Central memory CD4-positive, alpha-beta T cell (primary cell): ENCODE results near the gene TBCK.
"Not testable (repeated sequence)": the region's sequence is repeated elsewhere in the genome, so short reads cannot be mapped to it uniquely, and the experiment has no call there.

ENCODE experiments used
- DNase-seq: peaks from one replicate; pipeline ENCODE4 v3.0.0; 2022
- total RNA-seq, 3 experiments: gene quantifications; one replicate each; lab custom pipeline; 2026; lab: John Stamatoyannopoulos, UW

The TBCK gene
- total RNA-seq, result 14.4 to 66.6 (median 52.4) reads per million in 3 experiments

GRCh38 chr4:106315968-106316772 lies at the start of gene TBCK, which contains the start of gene AIMP1:
TBCK (minus strand) TSS chr4:106316209; CDS start chr4:106308960, 7,249 bp downstream.
AIMP1 (plus strand) TSS chr4:106316550; CDS start chr4:106325010, 8,460 bp downstream.
- DNase-seq, result peak; percentile 88

GRCh38 chr4:106365613-106366012 lies 49.6 kb upstream of the TBCK start:
- DNase-seq, result no peak

- no peak for DNase-seq
These were observed 48.3 kb upstream of the TBCK start for GRCh38 chr4:106364282-106364681.

- no peak for DNase-seq
These were observed 46.2 kb upstream of the TBCK start for GRCh38 chr4:106362086-106362825.

DNA sequence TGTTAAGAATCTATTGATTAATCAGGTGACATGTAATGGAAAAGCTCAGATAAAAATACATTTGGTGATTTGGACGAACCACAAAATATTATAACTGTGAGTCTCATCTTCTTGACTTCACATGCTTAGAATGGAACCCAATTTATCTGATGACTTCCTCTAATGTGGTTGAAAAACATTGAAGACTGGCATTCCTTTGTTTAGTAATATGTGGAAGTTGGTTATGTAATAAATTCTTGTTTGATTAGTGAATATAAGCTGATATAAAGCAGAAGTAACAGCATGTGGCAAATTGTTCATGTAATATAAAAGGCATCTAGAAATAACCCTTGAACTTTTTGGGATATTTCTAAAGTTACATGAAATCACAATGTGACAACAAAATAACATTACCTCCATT lies 42.9 kb upstream of the TBCK start:
- no peak for DNase-seq

- DNase-seq, result no peak
These were observed 39.2 kb upstream of the TBCK start for GRCh38 chr4:106355193-106355592.

- DNase-seq, result no peak
These were observed 37.8 kb upstream of the TBCK start for GRCh38 chr4:106353786-106354185.

DNA sequence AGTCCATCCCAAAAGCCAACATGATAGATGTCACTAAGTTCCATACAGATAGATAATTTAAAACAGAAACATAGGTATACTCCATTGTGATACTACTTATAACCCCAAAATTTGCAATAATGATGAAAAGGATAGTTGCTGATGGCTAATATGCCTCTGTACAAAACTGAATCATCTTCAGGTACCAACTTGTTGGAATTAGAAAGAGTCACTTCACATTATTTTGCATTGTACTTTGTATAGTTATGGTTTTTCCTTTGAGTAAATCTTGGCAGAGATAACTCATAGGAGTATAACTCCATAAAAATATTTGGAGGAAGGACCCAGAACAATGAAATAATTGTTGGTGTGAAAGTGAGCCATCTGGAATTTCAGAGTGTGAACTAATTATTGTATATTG lies 35.0 kb upstream of the TBCK start:
- DNase-seq, result no peak

DNA sequence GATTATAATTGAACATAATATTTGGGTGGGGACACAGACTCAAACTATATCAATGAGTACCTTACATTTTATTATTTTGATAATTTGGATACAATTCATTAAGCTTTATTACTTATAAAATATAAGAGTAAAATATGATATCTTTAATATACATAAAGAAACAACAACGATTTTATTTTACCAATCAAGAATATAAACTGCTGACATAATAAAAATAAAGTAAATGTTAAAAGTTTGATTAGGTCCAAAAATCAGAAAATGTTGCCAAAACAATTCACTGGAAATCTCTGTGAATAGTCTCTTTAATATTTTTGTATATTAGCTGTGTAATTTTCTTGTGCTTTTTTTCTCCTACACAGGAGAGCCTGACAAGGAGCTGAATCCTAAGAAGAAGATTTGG lies 31.2 kb upstream of the TBCK start:
- no peak for DNase-seq

DNA sequence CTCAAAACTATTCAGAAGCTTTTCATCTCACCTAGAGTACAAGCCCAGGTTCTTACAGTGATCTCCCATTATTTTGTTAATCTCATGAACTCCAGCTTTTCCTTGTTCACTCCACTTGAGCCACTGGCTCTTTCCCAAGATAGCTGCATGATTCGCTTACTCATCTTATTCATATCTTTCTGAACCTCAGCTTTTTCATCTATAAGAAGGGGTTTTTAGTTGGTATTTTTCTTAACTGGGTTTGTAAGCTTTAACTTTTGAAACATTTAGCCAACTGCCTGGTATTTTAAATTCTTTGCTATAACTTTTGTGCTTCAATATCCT lies 28.6 kb upstream of the TBCK start:
- no peak for DNase-seq

DNA sequence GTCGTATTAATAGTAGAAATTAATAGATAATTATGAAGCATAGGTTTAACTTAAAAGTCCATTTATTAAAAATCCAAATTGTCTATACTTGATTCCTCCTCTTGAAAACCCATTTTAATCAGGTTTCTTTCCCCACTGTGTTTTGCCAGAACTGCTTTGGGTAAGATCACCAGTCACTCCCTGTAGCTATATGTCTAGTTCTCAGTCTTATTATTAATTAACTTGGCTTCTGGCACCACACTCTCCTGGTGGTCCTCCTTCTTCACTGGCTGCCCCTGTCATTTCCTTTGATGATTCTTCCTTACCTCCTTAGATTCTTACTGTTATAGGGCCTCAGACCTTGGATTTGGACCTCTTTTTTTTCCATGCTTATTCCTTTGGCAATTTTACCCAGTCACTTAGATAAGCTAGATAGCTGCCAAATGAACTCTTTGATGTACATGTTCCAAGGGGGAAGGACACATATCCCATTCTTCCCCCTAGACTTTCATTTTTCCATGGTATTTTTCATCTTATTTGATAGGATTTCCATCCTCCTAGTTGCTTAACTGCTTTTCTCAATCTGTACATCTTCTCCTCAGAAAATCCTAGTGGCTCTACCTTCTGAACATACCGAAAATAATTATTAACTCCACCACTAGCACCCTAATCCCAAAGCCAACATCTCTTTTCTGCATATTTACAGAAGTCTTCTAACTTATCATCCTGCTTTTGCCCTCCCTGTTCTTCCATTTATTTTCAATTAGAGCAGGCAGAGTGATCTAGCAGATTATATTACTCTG lies 28.0 kb upstream of the TBCK start:
- DNase-seq, result no peak

DNA sequence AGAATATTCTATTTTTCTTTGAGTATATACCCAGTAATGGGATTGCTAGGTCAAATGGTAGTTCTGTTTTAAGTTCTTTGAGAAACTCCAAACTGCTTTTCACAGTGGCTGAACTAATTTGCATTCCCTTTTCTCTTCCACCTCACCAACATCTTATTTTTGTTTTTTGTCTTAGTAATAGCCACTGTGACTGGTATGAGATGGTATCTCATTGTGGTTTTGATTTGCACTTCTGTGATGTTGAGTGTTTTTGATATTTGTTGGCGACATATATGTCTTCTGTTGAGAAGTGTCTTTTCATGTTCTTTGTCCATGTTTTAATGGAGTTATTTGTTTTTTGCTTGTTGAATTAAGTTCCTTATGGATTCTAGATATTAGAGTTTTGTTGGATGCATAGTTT lies 24.8 kb upstream of the TBCK start:
- no peak for DNase-seq

GRCh38 chr4:106339431-106339830 lies 23.4 kb upstream of the TBCK start:
- no peak for DNase-seq

DNA sequence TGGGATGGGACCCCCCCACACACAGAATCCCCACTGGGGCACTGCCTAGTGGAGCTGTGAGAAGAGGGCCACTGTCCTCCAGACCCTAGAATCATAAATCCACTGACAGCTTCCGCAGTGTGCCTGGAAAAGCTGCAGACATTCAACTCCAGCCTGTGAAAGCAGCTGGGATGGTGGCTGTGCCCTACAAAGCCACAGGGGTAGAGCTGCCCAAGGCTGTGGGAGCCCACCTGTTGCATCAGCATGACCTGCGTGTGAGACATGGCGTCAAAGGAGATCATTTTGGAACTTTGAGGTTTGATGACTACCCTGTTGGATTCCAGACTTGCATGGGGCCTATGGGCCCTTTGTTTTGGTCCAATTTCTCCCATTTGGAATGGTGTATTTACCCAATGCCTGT lies 22.7 kb upstream of the TBCK start:
- no peak for DNase-seq

DNA sequence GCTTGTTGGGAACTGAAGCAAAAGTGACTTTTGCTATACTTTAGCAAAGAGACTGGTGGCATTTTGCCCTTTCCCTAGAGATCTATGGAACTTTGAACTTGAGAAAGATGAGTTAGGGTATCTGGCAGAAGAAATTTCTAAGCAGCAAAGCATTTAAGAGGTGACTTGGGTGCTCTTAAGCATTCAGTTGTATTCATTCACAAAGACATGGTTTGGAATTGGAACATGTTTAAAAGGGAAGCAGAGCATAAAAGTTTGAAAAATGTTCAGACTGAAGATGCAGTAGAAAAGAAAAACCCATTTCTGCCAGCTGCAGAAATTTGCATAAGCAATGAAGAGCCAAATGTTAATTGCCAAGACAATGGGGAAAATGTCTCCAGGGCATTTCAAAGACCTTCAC lies 21.9 kb upstream of the TBCK start:
- DNase-seq, result no peak

- DNase-seq, result no peak
These were observed 20.6 kb upstream of the TBCK start for GRCh38 chr4:106336618-106337017.

GRCh38 chr4:106334741-106335470 lies 18.9 kb upstream of the TBCK start:
- DNase-seq, result no peak

GRCh38 chr4:106333186-106333585 lies 17.2 kb upstream of the TBCK start:
- no peak for DNase-seq

DNA sequence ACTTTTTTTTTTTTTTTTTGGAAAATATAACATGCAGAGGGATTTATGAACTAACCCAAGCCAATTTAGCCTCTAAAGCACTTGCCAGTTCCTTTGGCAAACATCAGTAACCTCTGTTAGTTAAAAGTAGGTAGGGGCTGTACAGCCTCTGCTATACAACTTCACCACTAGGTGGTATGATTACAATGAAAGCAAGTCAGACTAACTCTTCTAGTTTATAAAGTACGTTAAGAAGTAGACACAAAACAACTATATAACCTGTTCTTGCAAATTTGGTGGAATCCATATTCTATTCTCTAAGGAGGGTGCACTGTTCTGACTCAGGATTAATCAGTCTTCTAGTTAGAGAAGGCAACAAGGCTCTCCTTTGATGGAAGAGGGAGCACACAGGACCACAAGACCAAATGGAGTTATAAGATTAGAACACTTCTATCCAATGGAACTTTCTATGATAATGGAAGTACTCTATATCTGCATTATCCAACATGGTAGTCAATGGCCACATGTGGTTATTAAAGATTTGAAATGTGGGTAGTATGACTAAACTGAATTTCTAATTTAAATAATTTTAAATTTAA lies 13.1 kb upstream of the TBCK start:
- peak; percentile 7 for DNase-seq

DNA sequence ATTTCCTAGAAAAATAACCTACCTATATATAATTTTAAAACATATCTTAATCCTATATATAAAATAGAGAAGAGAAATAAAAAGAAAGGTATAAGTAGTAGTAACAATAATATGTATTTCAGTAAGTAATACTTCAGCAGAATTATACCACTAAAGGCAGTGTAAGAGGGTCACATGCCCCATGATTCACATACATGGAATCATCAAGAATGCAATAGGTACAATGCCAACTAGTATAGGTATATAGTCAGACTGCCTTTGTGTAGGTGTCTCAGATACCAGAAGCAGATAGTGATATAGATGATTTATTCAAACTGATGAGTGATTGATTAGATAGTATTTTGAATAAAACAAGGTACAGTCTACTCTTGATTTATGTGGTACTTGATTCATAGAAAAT lies 9.8 kb upstream of the TBCK start:
- no peak for DNase-seq

DNA sequence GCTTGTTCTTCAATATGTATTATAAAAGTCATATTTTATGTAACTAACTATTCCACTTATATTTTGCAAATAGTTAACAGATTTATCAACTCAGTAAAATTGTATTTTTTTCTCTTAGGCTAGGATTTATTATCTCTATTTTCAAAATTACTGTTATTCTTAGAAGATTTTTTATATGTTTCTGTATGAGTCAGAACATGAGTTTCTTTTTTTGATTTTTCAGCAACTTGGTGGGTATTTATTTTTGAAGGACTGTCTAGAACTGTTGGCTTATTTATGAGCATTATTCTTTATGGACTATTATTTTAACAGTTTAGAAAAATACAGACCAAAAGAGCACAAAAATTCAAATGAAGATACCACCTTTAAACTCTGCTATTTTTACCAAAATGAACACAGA lies 7.1 kb upstream of the TBCK start:
- DNase-seq, result no peak

DNA sequence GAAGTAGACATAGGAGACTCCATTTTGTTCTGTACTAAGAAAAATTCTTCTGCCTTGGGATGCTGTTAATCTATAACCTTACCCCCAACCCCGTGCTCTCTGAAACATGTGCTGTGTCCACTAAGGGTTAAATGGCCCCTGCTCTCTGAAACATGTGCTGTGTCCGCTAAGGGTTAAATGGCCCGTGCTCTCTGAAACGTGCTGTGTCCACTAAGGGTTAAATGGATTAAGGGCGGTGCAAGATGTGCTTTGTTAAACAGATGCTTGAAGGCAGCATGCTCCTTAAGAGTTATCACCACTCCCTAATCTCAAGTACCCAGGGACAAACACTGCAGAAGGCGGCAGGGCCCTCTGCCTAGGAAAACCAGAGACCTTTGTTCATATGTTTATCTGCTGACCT lies 5.8 kb upstream of the TBCK start:
- not testable (repeated sequence) for DNase-seq
